ENCODE results near the gene SOD3.

DNA sequence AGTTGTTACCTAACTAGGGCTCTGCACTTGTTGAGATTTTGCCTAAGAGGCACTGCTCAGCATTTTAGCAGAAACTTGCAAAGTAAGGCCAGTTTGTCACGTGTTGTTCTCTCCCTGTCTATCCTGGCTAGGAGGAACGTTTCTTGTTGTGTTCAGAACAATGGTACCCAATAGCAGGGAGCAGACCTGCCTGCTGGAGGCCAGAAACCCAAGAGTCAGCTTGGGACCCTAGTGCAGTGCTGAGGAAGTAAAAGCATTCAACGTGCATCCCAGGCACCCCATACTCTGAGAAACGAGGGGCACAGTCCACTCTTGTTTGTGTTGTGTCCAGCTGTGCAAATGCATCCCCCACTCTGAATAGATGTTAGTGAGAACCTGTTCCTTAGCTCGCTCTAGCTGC is 42.4 kb downstream of the SOD3 start:
- TF ChIP-seq POLR2AphosphoS5 (IDR thresholded peaks at IDR 0.05; ENCODE audit: low read depth, low read length) (no peak), POLR2A (IDR thresholded peaks at IDR 0.05; ENCODE audit: low read depth, low read length) (no peak), TAF1 (IDR thresholded peaks at IDR 0.05; ENCODE audit: borderline replicate concordance, low read depth, low read length) (no peak)
